Natural killer cell (primary cell): ENCODE measurements around the gene LAMA5. TPM values are rescaled to one million over a fixed set of nuclear protein-coding genes. Genes with fewer than 3 reads are reported as not detected.

Source experiments
- ATAC-seq, 3 donors: fragments of 150-1000 bp in 2 of 3; fragments of 200-7000 bp in 1 of 3; cut with Tn5 transposase; 1 replicate in 1 of 3; 2 replicates in 2 of 3; pipeline ENCODE4 v1.10.0; 2021; ENCODE audit warnings: mild to moderate bottlenecking in 2 of 3, moderate library complexity in 2 of 3
- DNase-seq, 2 donors: peaks; one replicate each; pipeline versions ENCODE4 v3.0.0 to v3.0.0-alpha.2; 2013 to 2021; ENCODE audit warnings: mixed read lengths in 1 of 2
- H3K27ac ChIP-seq: one replicate; pipeline ENCODE4 v1.5.1; 2013; ENCODE audit warnings: mild to moderate bottlenecking, low read length
- H3K27me3 ChIP-seq: one replicate; pipeline ENCODE4 v1.6.1; 2013; ENCODE audit warnings: low read length; ENCODE audit not compliant: control insufficient read depth, insufficient read depth
- H3K36me3 ChIP-seq: one replicate; pipeline ENCODE4 v1.6.1; 2013; ENCODE audit warnings: low read length; ENCODE audit not compliant: control insufficient read depth, insufficient read depth
- H3K4me1 ChIP-seq: one replicate; pipeline ENCODE4 v1.6.1; 2013; ENCODE audit warnings: low read length; ENCODE audit not compliant: control insufficient read depth, insufficient read depth
- H3K4me3 ChIP-seq: one replicate; pipeline ENCODE4 v1.5.1; 2013; ENCODE audit warnings: low read length
- H3K9me3 ChIP-seq: one replicate; pipeline ENCODE4 v1.6.1; 2013; ENCODE audit warnings: low read length; ENCODE audit not compliant: control insufficient read depth, insufficient read depth
- H3K27ac Mint-ChIP-seq, 2 donors: one replicate each; pipeline ENCODE4 v1.8.0; 2022; ENCODE audit warnings: mild to moderate bottlenecking in 2 of 2, mixed read lengths in 2 of 2, moderate library complexity in 1 of 2
- H3K27me3 Mint-ChIP-seq, 2 donors: one replicate each; pipeline ENCODE4 v1.8.0; 2022; ENCODE audit warnings: low read depth in 2 of 2, mixed read lengths in 2 of 2
- H3K36me3 Mint-ChIP-seq: one replicate; pipeline ENCODE4 v1.8.0; 2022; ENCODE audit warnings: mixed read lengths
- H3K4me1 Mint-ChIP-seq, 2 donors: one replicate each; pipeline ENCODE4 v1.8.0; 2022; ENCODE audit warnings: mixed read lengths in 2 of 2
- H3K4me3 Mint-ChIP-seq: one replicate; pipeline ENCODE4 v1.8.0; 2022; ENCODE audit warnings: mild to moderate bottlenecking, moderate library complexity, mixed read lengths
- H3K9me3 Mint-ChIP-seq, 2 donors: one replicate each; pipeline ENCODE4 v1.8.0; 2022; ENCODE audit warnings: mixed read lengths in 2 of 2
- CTCF ChIP-seq: fragments of 200-600 bp; IDR thresholded peaks from one replicate; pipeline ENCODE4 v1.8.0; 2022; ENCODE audit warnings: antibody characterized with exemption
- WGBS: methylation state at CpG from one replicate; pipeline ENCODE4 v1.1.7; 2013; ENCODE audit warnings: missing lambda C conversion rate; ENCODE audit not compliant: insufficient coverage; 5-methylcytosine and 5-hydroxymethylcytosine counted together
- intact Hi-C: fragments of 100-400 bp; cut with micrococcal nuclease; formaldehyde crosslinking; loops from one replicate; pipeline ENCODE4 v1.14.2; 2022
- total RNA-seq, 4 donors: library from RNA; stranded (reverse); fragments of 120-200 nt in 1 of 4; gene quantifications; one replicate each; pipeline versions ENCODE4 v1.2.3 to v1.2.4, GENCODE V29; 2013 to 2022

The LAMA5 gene
- total RNA-seq, 3 donors from 2014 or later (not counting 1 experiment from before 2014, with no cell fraction given) = 1.0 to 4.3 (median 1.4) TPM

GRCh38 chr20:62299666-62300236, 67.4 kb downstream of the LAMA5 start:
- Histone ChIP-seq H3K27me3 (no peaks in the 10 kb centered on the region), H3K4me3 (no peak overlapping the region), H3K36me3 (peaks cover 18% of the 10 kb centered on the region), H3K9me3 (no peaks in the 10 kb centered on the region), H3K4me1 (peaks cover 24% of the 10 kb centered on the region), H3K27ac (no peak overlapping the region)
- Mint-ChIP-seq H3K4me1 (peaks cover 21 to 33% of the 10 kb centered on the region in 2 donors), H3K36me3 (no peaks in the 10 kb centered on the region), H3K9me3 (no peaks in the 10 kb centered on the region), H3K4me3 (no peak overlapping the region), H3K27me3 (no peaks in the 10 kb centered on the region), H3K27ac (no peak overlapping the region)
- no peak for TF ChIP-seq CTCF
- WGBS = 84% methylated on average over 12 of the region's 12 CpGs
- DNase-seq = no peak
- ATAC-seq = no peak
- intact Hi-C loops = loop anchor here (5.0 kb wide), 2 partner anchors 62 to 493 kb away; partner anchors contain the start of gene OSBPL2

DNA sequence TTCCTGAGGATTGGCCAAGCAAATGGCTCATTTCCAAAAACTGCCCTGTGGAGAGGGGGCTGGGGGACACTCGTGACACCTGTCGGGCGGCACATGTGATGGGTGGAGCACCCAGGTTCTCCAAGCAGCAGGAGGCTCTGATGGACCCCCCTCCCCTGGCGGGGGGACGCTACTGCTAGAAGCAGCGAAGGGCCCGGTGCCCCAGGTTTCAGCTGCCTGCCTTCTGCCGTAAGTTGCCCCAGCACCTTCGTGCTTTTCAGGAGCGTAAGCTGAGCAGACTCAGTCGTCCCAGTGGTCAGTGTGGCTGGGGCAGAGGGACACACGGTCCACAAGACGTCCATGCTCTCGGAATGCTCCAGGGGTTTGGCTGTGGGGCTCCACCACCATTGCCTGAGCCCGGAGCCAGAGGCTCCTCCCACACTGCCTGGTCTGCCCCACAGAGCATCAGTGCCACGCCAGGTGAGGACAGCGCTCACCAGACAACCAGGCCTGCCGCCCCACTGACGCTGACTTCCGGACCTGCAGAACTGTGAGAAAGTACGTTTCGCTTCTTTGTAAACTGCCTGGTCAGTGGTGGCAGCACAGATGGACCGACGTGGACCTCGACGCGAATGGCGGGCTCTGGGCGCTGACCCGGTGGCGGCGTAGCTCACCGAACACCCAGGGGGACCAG, 68.4 kb downstream of the LAMA5 start:
- Histone ChIP-seq H3K36me3 (peaks cover 26% of the 10 kb centered on the region), H3K27ac (no peak overlapping the region), H3K4me1 (peaks cover 14% of the 10 kb centered on the region), H3K9me3 (no peaks in the 10 kb centered on the region), H3K4me3 (no peak overlapping the region), H3K27me3 (no peaks in the 10 kb centered on the region)
- no peak overlapping the region for H3K4me3 Mint-ChIP-seq
- H3K27ac Mint-ChIP-seq = no peak overlapping the region
- DNase-seq = no peak
- WGBS = 97% methylated on average over 33 of the region's 33 CpGs
- H3K9me3 Mint-ChIP-seq = no peaks in the 10 kb centered on the region
- peaks cover 16 to 28% of the 10 kb centered on the region in 2 donors for H3K4me1 Mint-ChIP-seq
- no peaks in the 10 kb centered on the region for H3K27me3 Mint-ChIP-seq
- intact Hi-C loops = no loop called here
- H3K36me3 Mint-ChIP-seq = no peaks in the 10 kb centered on the region
- no peak for ATAC-seq
- TF ChIP-seq CTCF = no peak

DNA sequence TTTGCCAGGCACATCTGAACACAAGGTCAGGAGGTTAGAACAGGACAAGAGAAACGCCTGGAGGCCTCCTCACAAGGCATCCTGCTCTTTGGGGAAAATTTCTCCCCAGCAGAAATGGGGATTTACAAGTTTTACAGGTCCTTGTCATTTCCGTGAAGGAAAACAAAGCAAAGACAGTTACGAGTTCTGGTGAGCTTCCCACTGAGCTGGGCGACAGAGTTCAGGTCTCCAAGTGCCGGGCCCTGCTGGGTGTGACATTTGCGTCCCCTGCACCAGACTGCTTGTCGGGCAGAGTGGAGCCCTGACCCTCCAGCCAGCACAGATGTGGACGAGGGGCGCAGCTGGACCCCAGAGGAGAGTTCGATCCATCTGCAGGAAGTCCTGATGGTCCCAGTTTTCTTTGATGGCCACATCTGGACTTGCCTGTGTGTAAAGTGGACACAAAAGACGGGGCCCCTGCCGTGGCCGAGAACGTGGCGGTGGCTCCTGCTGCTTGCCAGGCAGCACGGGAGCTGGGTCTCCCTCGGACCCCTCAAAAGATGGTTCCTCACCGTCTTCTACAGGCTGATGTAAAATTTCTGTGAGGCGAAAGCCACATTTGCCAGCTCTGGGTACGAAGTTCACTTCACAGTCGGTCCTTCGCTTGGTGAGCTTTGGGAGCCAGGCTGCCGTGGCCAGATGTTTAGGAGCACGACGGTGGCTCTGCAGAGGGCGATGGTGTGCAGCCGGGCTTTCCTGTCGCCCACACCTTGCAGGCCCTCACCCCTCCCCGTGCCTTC, 69.5 kb downstream of the LAMA5 start:
- no peak for TF ChIP-seq CTCF
- no peaks in the 10 kb centered on the region for H3K9me3 ChIP-seq
- H3K36me3 ChIP-seq = peaks cover 30% of the 10 kb centered on the region

More for the DNA sequence above, 69.5 kb downstream of the LAMA5 start:
- peaks cover 20 to 30% of the 10 kb centered on the region in 2 donors for H3K4me1 Mint-ChIP-seq
- Histone ChIP-seq H3K4me1 (peaks cover 20% of the 10 kb centered on the region), H3K27ac (no peak overlapping the region), H3K4me3 (no peak overlapping the region), H3K27me3 (no peaks in the 10 kb centered on the region)
- no peak overlapping the region for H3K27ac Mint-ChIP-seq
- no peaks in the 10 kb centered on the region for H3K36me3 Mint-ChIP-seq
- DNase-seq (no peak), ATAC-seq (no peak)
- no peak overlapping the region for H3K4me3 Mint-ChIP-seq
- no peaks in the 10 kb centered on the region for H3K27me3 Mint-ChIP-seq
- intact Hi-C loops = no loop called here
- WGBS = 96% methylated on average over 29 of the region's 29 CpGs
- H3K9me3 Mint-ChIP-seq = no peaks in the 10 kb centered on the region
